Lower lobe of right lung (tissue), 2 donors: ENCODE results near the gene PXK. TPM values are rescaled to one million over a fixed set of nuclear protein-coding genes. Genes with fewer than 3 reads are reported as not detected.
A peak's percentile ranks its signal among the peaks of the same experiment; 100 is the strongest.

ENCODE experiments used
- ATAC-seq, 2 donors: fragments of 200-7000 bp; cut with Tn5 transposase; one replicate each; pipeline ENCODE4 v1.9.1; 2020 to 2022; ENCODE audit warnings: mild to moderate bottlenecking in 2 of 2, moderate library complexity in 2 of 2
- DNase-seq: peaks from one replicate; pipeline ENCODE4 v3.0.0-alpha.2; 2020
- H3K27ac ChIP-seq: fragments of 200-600 bp; one replicate; pipeline ENCODE4 v1.8.0; 2022
- H3K27me3 ChIP-seq: fragments of 200-600 bp; one replicate; pipeline ENCODE4 v1.8.0; 2022; ENCODE audit warnings: low read depth
- H3K36me3 ChIP-seq: fragments of 200-600 bp; one replicate; pipeline ENCODE4 v1.8.0; 2022; ENCODE audit warnings: mild to moderate bottlenecking
- H3K4me1 ChIP-seq: fragments of 200-600 bp; one replicate; pipeline ENCODE4 v1.8.0; 2022
- H3K4me3 ChIP-seq: fragments of 200-600 bp; one replicate; pipeline ENCODE4 v1.8.0; 2022; ENCODE audit warnings: mild to moderate bottlenecking
- H3K9me3 ChIP-seq: fragments of 200-600 bp; one replicate; pipeline ENCODE4 v1.8.0; 2022
- CTCF ChIP-seq: fragments of 200-600 bp; IDR thresholded peaks from one replicate; pipeline ENCODE4 v1.8.0; 2022; ENCODE audit warnings: antibody characterized with exemption, mild to moderate bottlenecking
- intact Hi-C: fragments of 100-400 bp; cut with DNase I; formaldehyde crosslinking; loops from one replicate; pipeline ENCODE4 v1.11.0; 2022
- total RNA-seq: library from RNA; stranded (reverse); fragmentation: NEBNext Ultra II Directional; extraction: Animal tissue kit (Norgen Biotek cat#: 25700); gene quantifications from one replicate; pipeline ENCODE4 v1.2.1, GENCODE V29; 2021
- donor health status: DM: no; HTN: yes; CAD: no; lungs with severe emphysema.

The PXK gene
- total RNA-seq, 1 donor from 2014 or later = 23.7 TPM

- H3K27ac ChIP-seq = no peak overlapping the region
- ATAC-seq = no peak
- DNase-seq = no peak
- no peaks in the 10 kb centered on the region for H3K27me3 ChIP-seq
- no peak for TF ChIP-seq CTCF
- intact Hi-C loops = no loop called here
- H3K4me1 ChIP-seq = peaks cover 5% of the 10 kb centered on the region
- peaks cover 88% of the 10 kb centered on the region for H3K36me3 ChIP-seq
- H3K4me3 ChIP-seq = no peak overlapping the region
- H3K9me3 ChIP-seq = no peaks in the 10 kb centered on the region
These were observed 91.9 kb downstream of the PXK start for GRCh38 chr3:58424613-58425012.

- Histone ChIP-seq H3K27me3 (no peaks in the 10 kb centered on the region), H3K4me1 (peaks cover 9% of the 10 kb centered on the region), H3K9me3 (no peaks in the 10 kb centered on the region), H3K4me3 (no peak overlapping the region), H3K27ac (no peak overlapping the region), H3K36me3 (peaks cover 94% of the 10 kb centered on the region)
- DNase-seq (no peak), ATAC-seq (no peak)
- intact Hi-C loops = no loop called here
- no peak for TF ChIP-seq CTCF
These were observed 93.1 kb downstream of the PXK start for GRCh38 chr3:58425782-58426181.

GRCh38 chr3:58427661-58428361, 95.1 kb downstream of the PXK start:
- H3K27me3 ChIP-seq = no peaks in the 10 kb centered on the region
- no peak for TF ChIP-seq CTCF
- ATAC-seq (peak in 1 of 2 donors; percentile 28), DNase-seq (no peak)
- no peaks in the 10 kb centered on the region for H3K9me3 ChIP-seq
- intact Hi-C loops = no loop called here
- H3K36me3 ChIP-seq = peaks cover 93% of the 10 kb centered on the region
- H3K4me1 ChIP-seq = peaks cover 23% of the 10 kb centered on the region
- H3K27ac ChIP-seq = no peak overlapping the region
- H3K4me3 ChIP-seq = no peak overlapping the region

- DNase-seq (no peak), ATAC-seq (no peak)
- no peak overlapping the region for H3K27ac ChIP-seq
- H3K36me3 ChIP-seq = peaks cover 74% of the 10 kb centered on the region
- no peak overlapping the region for H3K4me3 ChIP-seq
- no peak for TF ChIP-seq CTCF
- no peaks in the 10 kb centered on the region for H3K27me3 ChIP-seq
- no peaks in the 10 kb centered on the region for H3K9me3 ChIP-seq
- intact Hi-C loops = no loop called here
- H3K4me1 ChIP-seq = peaks cover 35% of the 10 kb centered on the region
These were observed 97.0 kb downstream of the PXK start for GRCh38 chr3:58429657-58430056.

- H3K4me3 ChIP-seq = peak overlapping the region; percentile 82
- peaks cover 43% of the 10 kb centered on the region for H3K36me3 ChIP-seq
- intact Hi-C loops = no loop called here
- peak overlapping the region; percentile 94 for H3K27ac ChIP-seq
- no peaks in the 10 kb centered on the region for H3K27me3 ChIP-seq
- H3K9me3 ChIP-seq = no peaks in the 10 kb centered on the region
- DNase-seq (no peak), ATAC-seq (no peak)
- H3K4me1 ChIP-seq = peaks cover 40% of the 10 kb centered on the region
- TF ChIP-seq CTCF = no peak
These were observed 100.2 kb downstream of the PXK start for GRCh38 chr3:58432905-58433304.
